HG03354 (cell line): ENCODE results near the gene SEMA3F.
"Not testable (repeated sequence)": the region's sequence is repeated elsewhere in the genome, so short reads cannot be mapped to it uniquely, and the experiment has no call there.

Experiments
- ATAC-seq: cut with Tn5 transposase; IDR thresholded peaks from one replicate; pipeline ENCODE4 v1.9.1; 2021; ENCODE audit warnings: mild to moderate bottlenecking; ENCODE audit not compliant: unreplicated experiment, poor library complexity, severe bottlenecking

Gene SEMA3F

GRCh38 chr3:50222169-50222528 lies 67.0 kb downstream of the SEMA3F start:
- no peak for ATAC-seq

- no peak for ATAC-seq
Measured at GRCh38 chr3:50224639-50225038, 69.5 kb downstream of the SEMA3F start.

- peak; percentile 15 for ATAC-seq
Measured at GRCh38 chr3:50226888-50227389, 71.8 kb downstream of the SEMA3F start.

GRCh38 chr3:50227390-50228183 lies 72.5 kb downstream of the SEMA3F start:
- peak; percentile 81 for ATAC-seq

GRCh38 chr3:50228184-50228763 lies 73.2 kb downstream of the SEMA3F start:
- ATAC-seq = not testable (repeated sequence)

GRCh38 chr3:50229490-50229889 lies 74.4 kb downstream of the SEMA3F start:
- no peak for ATAC-seq

- no peak for ATAC-seq
Measured at GRCh38 chr3:50230104-50230793, 75.1 kb downstream of the SEMA3F start.

- ATAC-seq = no peak
Measured at GRCh38 chr3:50230794-50231125, 75.6 kb downstream of the SEMA3F start.

GRCh38 chr3:50231581-50231980 lies 76.5 kb downstream of the SEMA3F start:
- ATAC-seq = no peak

- no peak for ATAC-seq
Measured at GRCh38 chr3:50232303-50232702, 77.2 kb downstream of the SEMA3F start.

GRCh38 chr3:50233176-50233575 lies 78.1 kb downstream of the SEMA3F start:
- ATAC-seq = no peak

- ATAC-seq = peak; percentile 93
Measured at GRCh38 chr3:50235716-50236483, 80.8 kb downstream of the SEMA3F start, which contains the start of gene GNAI2. Gene GNAI2 (plus strand): TSS chr3:50236204. CDS start chr3:50236336, 132 bp downstream.

GRCh38 chr3:50236484-50237132 lies 81.5 kb downstream of the SEMA3F start:
- ATAC-seq = no peak

GRCh38 chr3:50237133-50237651 lies 82.1 kb downstream of the SEMA3F start:
- ATAC-seq = no peak

GRCh38 chr3:50237754-50238548 lies 82.8 kb downstream of the SEMA3F start:
- ATAC-seq = peak; percentile 40

- no peak for ATAC-seq
Measured at GRCh38 chr3:50238549-50239026, 83.5 kb downstream of the SEMA3F start.
